AG09309 (cell line): Measurements from ENCODE around the gene TCP10L.
"Not testable (repeated sequence)": the region's sequence is repeated elsewhere in the genome, so short reads cannot be mapped to it uniquely, and the experiment has no call there.

Experiments
- DNase-seq: peaks from one replicate; pipeline ENCODE4 v3.0.0-alpha.2; 2010; ENCODE audit warnings: low read depth
- H3K4me3 ChIP-seq: 2 replicates; pipeline ENCODE4 v1.5.1; 2011; ENCODE audit warnings: mild to moderate bottlenecking, low read depth, low read length, moderate library complexity; ENCODE audit not compliant: control insufficient read depth
- CTCF ChIP-seq: IDR thresholded peaks from 2 replicates; pipeline ENCODE4 v1.5.1; 2011; ENCODE audit warnings: mild to moderate bottlenecking, low read depth, low read length, inconsistent platforms; ENCODE audit not compliant: insufficient read depth, control insufficient read depth; ENCODE audit errors: missing control alignments

TCP10L gene

GRCh38 chr21:32547018-32547417 lies 38.3 kb downstream of the TCP10L start:
- no peak for DNase-seq
- TF ChIP-seq CTCF = no peak
- H3K4me3 ChIP-seq = no peak overlapping the region

GRCh38 chr21:32545948-32546441 lies 39.3 kb downstream of the TCP10L start:
- no peak for TF ChIP-seq CTCF
- DNase-seq = no peak
- H3K4me3 ChIP-seq = no peak overlapping the region

- no peak for TF ChIP-seq CTCF
- DNase-seq = no peak
- H3K4me3 ChIP-seq = no peak overlapping the region
Observed at GRCh38 chr21:32544697-32545096, 40.6 kb downstream of the TCP10L start.

GRCh38 chr21:32543975-32544374 lies 41.3 kb downstream of the TCP10L start:
- no peak overlapping the region for H3K4me3 ChIP-seq
- no peak for TF ChIP-seq CTCF
- DNase-seq = no peak

GRCh38 chr21:32543056-32543455 lies 42.3 kb downstream of the TCP10L start:
- H3K4me3 ChIP-seq, DNase-seq: not testable (repeated sequence)

GRCh38 chr21:32539378-32539777 lies 45.9 kb downstream of the TCP10L start:
- no peak for TF ChIP-seq CTCF
- DNase-seq = no peak
- H3K4me3 ChIP-seq = no peak overlapping the region

GRCh38 chr21:32538147-32538792 lies 47.1 kb downstream of the TCP10L start:
- H3K4me3 ChIP-seq = no peak overlapping the region
- no peak for DNase-seq
- TF ChIP-seq CTCF = no peak
